ENCODE measurements around the gene PSEN1. TPM values are rescaled to one million over a fixed set of nuclear protein-coding genes. Genes with fewer than 3 reads are reported as not detected.

PSEN1 gene
- total RNA-seq, 1 experiment from 2014 or later, result 41.9 TPM

DNA sequence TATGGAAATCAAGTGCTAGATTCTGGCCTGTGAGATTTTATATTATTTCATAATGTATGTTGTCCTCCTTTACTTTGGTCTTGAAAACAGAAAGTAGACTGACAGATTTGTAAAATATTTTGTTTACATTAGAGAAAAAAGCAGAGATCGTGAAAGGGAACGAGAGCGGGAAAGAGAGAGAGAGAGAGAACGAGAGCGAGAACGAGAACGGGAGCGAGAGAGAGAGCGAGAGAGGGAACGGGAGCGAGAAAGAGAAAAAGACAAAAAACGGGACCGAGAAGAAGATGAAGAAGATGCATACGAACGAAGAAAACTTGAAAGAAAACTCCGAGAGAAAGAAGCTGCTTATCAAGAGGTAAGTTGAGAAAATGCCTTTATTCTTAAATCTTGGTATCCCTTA is 30.6 kb upstream of the PSEN1 start:
- ChIA-PET POLR2A (ENCODE audit: low non-redundant PET) (no interaction called here), CTCF (no interaction called here)
- Histone ChIP-seq H3K9me3 (ENCODE audit: low read depth, low read length, poor library complexity, severe bottlenecking) (no peaks in the 10 kb centered on the region), H3K36me3 (ENCODE audit: insufficient read depth, low read length, poor library complexity, severe bottlenecking) (peaks cover 90% of the 10 kb centered on the region), H3K4me1 (ENCODE audit: insufficient read depth, low read length, poor library complexity, severe bottlenecking) (no peaks in the 10 kb centered on the region), H3K4me3 (ENCODE audit: low read depth, low read length, poor library complexity, severe bottlenecking) (no peak overlapping the region), H3K27me3 (replicated peaks; ENCODE audit: insufficient read depth, low read depth, low read length, poor library complexity) (no peaks in the 10 kb centered on the region), H3K27ac (ENCODE audit: low read depth, low read length, poor library complexity, severe bottlenecking) (no peak overlapping the region)
- no TSS peak for BruUV-seq (replicated peaks)
- DNase-seq (ENCODE audit: low spot score), result no peak
- TF ChIP-seq, protein P1, sequence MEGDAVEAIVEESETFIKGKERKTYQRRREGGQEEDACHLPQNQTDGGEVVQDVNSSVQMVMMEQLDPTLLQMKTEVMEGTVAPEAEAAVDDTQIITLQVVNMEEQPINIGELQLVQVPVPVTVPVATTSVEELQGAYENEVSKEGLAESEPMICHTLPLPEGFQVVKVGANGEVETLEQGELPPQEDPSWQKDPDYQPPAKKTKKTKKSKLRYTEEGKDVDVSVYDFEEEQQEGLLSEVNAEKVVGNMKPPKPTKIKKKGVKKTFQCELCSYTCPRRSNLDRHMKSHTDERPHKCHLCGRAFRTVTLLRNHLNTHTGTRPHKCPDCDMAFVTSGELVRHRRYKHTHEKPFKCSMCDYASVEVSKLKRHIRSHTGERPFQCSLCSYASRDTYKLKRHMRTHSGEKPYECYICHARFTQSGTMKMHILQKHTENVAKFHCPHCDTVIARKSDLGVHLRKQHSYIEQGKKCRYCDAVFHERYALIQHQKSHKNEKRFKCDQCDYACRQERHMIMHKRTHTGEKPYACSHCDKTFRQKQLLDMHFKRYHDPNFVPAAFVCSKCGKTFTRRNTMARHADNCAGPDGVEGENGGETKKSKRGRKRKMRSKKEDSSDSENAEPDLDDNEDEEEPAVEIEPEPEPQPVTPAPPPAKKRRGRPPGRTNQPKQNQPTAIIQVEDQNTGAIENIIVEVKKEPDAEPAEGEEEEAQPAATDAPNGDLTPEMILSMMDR (conservative IDR thresholded peaks at IDR 0.05; ENCODE audit: low read depth, low read length), result no peak
- TF ChIP-seq EZH2 (IDR thresholded peaks at IDR 0.05; ENCODE audit: borderline replicate concordance, low read depth, low read length, poor library complexity, severe bottlenecking), result no peak
- intact Hi-C loops (cut with micrococcal nuclease; ENCODE audit: unreplicated experiment), result no loop called here

DNA sequence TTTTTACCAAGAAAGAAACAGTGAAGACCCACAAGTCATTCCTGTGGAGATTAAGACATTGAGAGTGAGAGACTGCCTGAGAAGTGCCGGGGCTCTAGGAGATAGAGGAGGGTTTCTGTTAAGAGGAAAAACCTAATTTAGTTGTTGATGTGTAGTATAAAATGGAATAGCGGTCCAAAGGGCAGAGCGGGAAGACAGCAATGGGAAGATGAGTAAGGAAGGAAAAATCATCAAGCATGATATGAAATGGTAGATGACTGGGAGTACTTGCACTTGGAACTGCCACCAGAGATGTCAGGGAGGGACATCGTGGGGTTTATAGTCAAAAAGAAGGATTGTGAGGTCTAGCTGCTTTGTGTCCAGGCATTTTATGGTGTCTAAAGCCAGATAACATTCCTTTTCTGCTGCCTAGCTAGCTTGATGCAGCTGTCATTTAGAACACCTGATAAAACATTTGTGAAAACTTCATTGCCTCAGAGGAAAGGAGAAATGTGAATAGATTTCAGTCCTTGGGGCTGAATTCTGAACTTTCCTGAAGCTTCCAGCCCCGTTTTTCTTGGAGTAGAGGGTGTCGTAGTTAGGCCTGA is 20.1 kb upstream of the PSEN1 start:
- TF ChIP-seq, protein P1 (conservative IDR thresholded peaks at IDR 0.05; ENCODE audit: low read depth, low read length), result no peak
- no peak for TF ChIP-seq EZH2 (IDR thresholded peaks at IDR 0.05; ENCODE audit: borderline replicate concordance, low read depth, low read length, poor library complexity, severe bottlenecking)
- BruUV-seq (replicated peaks), result no TSS peak
- Histone ChIP-seq H3K27ac (ENCODE audit: low read depth, low read length, poor library complexity, severe bottlenecking) (no peak overlapping the region), H3K9me3 (ENCODE audit: low read depth, low read length, poor library complexity, severe bottlenecking) (no peaks in the 10 kb centered on the region), H3K4me1 (ENCODE audit: insufficient read depth, low read length, poor library complexity, severe bottlenecking) (no peaks in the 10 kb centered on the region), H3K4me3 (ENCODE audit: low read depth, low read length, poor library complexity, severe bottlenecking) (no peak overlapping the region), H3K27me3 (replicated peaks; ENCODE audit: insufficient read depth, low read depth, low read length, poor library complexity) (no peaks in the 10 kb centered on the region), H3K36me3 (ENCODE audit: insufficient read depth, low read length, poor library complexity, severe bottlenecking) (peaks cover 94% of the 10 kb centered on the region)
- no peak for DNase-seq (ENCODE audit: low spot score)
- POLR2A ChIA-PET (ENCODE audit: low non-redundant PET), result no interaction called here
- intact Hi-C loops (cut with micrococcal nuclease; ENCODE audit: unreplicated experiment), result no loop called here
- CTCF ChIA-PET, result no interaction called here

DNA sequence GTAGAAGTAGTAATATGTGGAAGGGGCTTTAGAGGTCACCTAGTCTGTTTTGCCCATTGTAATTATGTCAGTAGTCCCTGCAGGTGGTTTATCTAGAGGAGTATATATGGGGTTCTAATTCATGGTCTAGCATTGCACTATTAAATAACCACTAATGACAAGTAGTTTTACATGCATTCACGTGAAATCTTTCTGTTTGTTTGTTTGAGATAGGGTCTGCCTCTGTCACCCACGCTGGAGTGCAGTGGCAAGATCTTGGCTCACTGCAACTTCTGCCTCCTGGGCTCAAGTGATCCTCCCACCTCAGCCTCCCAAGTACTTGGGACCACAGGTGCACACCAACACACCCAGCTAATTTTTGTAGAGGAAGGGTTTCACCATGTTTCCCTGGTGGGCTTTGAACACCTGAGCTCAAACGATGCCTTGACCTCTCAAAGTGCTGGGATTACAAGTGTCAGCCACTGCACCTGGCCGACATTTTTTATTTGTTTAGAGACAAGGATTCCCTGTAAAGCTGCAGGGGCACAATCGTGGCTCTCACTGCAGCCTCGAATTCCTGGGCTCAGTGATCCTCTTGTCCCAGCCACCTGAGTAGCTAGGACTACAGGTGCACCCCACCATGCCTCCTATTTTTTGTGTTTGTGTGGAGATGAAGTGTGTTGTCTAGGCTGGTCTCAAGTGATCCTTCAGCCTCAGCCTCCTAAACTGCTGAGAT is 12.0 kb upstream of the PSEN1 start:
- no peak overlapping the region for H3K27ac ChIP-seq (ENCODE audit: low read depth, low read length, poor library complexity, severe bottlenecking)

More for the DNA sequence above, 12.0 kb upstream of the PSEN1 start:
- Histone ChIP-seq H3K27me3 (replicated peaks; ENCODE audit: insufficient read depth, low read depth, low read length, poor library complexity) (no peaks in the 10 kb centered on the region), H3K9me3 (ENCODE audit: low read depth, low read length, poor library complexity, severe bottlenecking) (no peaks in the 10 kb centered on the region), H3K4me3 (ENCODE audit: low read depth, low read length, poor library complexity, severe bottlenecking) (no peak overlapping the region), H3K4me1 (ENCODE audit: insufficient read depth, low read length, poor library complexity, severe bottlenecking) (no peaks in the 10 kb centered on the region), H3K36me3 (ENCODE audit: insufficient read depth, low read length, poor library complexity, severe bottlenecking) (peaks cover 49% of the 10 kb centered on the region)
- intact Hi-C loops (cut with micrococcal nuclease; ENCODE audit: unreplicated experiment), result no loop called here
- DNase-seq (ENCODE audit: low spot score), result no peak
- TF ChIP-seq, protein P1 (conservative IDR thresholded peaks at IDR 0.05; ENCODE audit: low read depth, low read length), result no peak
- no peak for TF ChIP-seq EZH2 (IDR thresholded peaks at IDR 0.05; ENCODE audit: borderline replicate concordance, low read depth, low read length, poor library complexity, severe bottlenecking)
- CTCF ChIA-PET, result no interaction called here
- no TSS peak for BruUV-seq (replicated peaks)
- POLR2A ChIA-PET (ENCODE audit: low non-redundant PET), result no interaction called here
